ENCODE data around the gene SASH3.
"Not testable (repeated sequence)": the region's sequence is repeated elsewhere in the genome, so short reads cannot be mapped to it uniquely, and the experiment has no call there.

Gene SASH3

DNA sequence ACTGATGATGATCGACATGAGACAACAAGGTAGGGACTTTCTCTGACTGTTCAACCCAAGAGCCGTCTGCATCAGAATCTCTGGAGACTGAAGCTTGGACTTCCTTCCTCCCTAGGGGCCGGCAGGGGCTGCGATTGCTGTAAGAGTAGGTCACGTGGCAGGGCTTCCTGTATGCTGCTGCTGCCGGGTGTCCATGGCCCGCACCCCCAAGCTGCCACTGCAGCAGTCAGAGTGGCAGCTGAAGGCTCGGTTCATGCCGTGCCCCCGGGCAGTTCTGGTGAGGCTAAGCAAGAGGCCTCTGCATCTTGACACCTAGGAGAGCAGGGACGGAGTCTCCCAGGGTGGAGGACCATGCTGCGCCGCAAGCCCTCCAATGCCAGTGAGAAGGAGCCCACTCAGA is at the start of gene SASH3:
SASH3 (plus strand) TSS at position 203 of the 400 bp plus-strand sequence; CDS start at position 352, 149 bp downstream.
- Mint-ChIP-seq H3K9me3 (no peaks in the 10 kb centered on the region), H3K4me1 (peaks cover 68% of the 10 kb centered on the region), H3K36me3 (peaks cover 48% of the 10 kb centered on the region), H3K27ac (peak within 1 kb of the TSS; percentile 94), H3K4me3 (peak within 1 kb of the TSS; percentile 94), H3K27me3 (no peaks in the 10 kb centered on the region)
- CTCF ChIA-PET, result interaction anchor here (0.7 to 6.1 kb wide), 5 partner anchors 8 to 280 kb away, joined by 3 to 39 read pairs (median 21); no protein-coding TSS in a partner anchor
- DNase-seq, result peak; percentile 81

- H3K27ac Mint-ChIP-seq, result peak overlapping the region; percentile 83
- peaks cover 65% of the 10 kb centered on the region for H3K4me1 Mint-ChIP-seq
- no peak for DNase-seq
These were observed 48.5 kb upstream of the SASH3 start for GRCh38 chrX:129731228-129731627.

GRCh38 chrX:129732857-129733256 is 46.9 kb upstream of the SASH3 start:
- no peak overlapping the region for H3K4me3 Mint-ChIP-seq
- no peak for DNase-seq
- H3K27me3 Mint-ChIP-seq, result no peaks in the 10 kb centered on the region
- H3K9me3 Mint-ChIP-seq, result peaks cover 6% of the 10 kb centered on the region
- H3K4me1 Mint-ChIP-seq, result peaks cover 69% of the 10 kb centered on the region
- no peak overlapping the region for H3K27ac Mint-ChIP-seq
- CTCF ChIA-PET, result no interaction called here
- peaks cover 9% of the 10 kb centered on the region for H3K36me3 Mint-ChIP-seq

More at GRCh38 chrX:129731228-129731627, 48.5 kb upstream of the SASH3 start:
- CTCF ChIA-PET, result no interaction called here
- no peaks in the 10 kb centered on the region for H3K27me3 Mint-ChIP-seq
- H3K9me3 Mint-ChIP-seq, result peaks cover 6% of the 10 kb centered on the region
- H3K36me3 Mint-ChIP-seq, result peaks cover 9% of the 10 kb centered on the region
- H3K4me3 Mint-ChIP-seq, result no peak overlapping the region

- H3K4me3 Mint-ChIP-seq, result no peak overlapping the region
- no peaks in the 10 kb centered on the region for H3K27me3 Mint-ChIP-seq
- H3K27ac Mint-ChIP-seq, result no peak overlapping the region
- CTCF ChIA-PET, result no interaction called here
- H3K36me3 Mint-ChIP-seq, result peaks cover 9% of the 10 kb centered on the region
- peaks cover 74% of the 10 kb centered on the region for H3K4me1 Mint-ChIP-seq
- no peak for DNase-seq
- H3K9me3 Mint-ChIP-seq, result peaks cover 6% of the 10 kb centered on the region
These were observed 46.4 kb upstream of the SASH3 start for GRCh38 chrX:129733335-129733734.

- Mint-ChIP-seq H3K36me3 (peaks cover under 1% of the 10 kb centered on the region), H3K4me1 (peaks cover 63% of the 10 kb centered on the region), H3K27me3 (no peaks in the 10 kb centered on the region), H3K4me3 (no peak overlapping the region), H3K9me3 (peaks cover 3% of the 10 kb centered on the region), H3K27ac (peak overlapping the region; percentile 24)
- DNase-seq, result no peak
- CTCF ChIA-PET, result interaction anchor here (0.7 to 5.5 kb wide), 4 partner anchors 10 to 47 kb away, joined by 3 to 30 read pairs (median 4); no protein-coding TSS in a partner anchor
These were observed 43.3 kb upstream of the SASH3 start for GRCh38 chrX:129736491-129736890.

DNA sequence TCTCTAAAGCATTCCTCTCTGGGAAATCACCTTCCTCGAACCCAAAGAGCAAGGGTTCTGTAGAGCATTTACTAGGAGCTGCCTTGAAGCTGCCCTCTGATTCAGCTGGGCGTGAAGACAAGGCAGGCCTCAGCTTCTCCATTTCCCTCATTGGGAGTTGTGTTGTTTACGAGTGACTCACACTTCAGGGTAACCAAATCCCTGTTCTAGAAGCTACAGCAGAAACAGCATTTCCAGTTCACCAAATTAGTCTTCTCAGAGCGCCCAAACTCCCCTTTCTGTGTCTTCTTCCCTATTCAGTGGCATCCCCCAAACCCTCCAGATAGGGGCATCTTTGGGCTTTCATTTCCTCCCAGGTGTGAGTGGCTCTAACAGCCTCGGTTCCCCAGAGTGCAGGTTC is 41.8 kb upstream of the SASH3 start:
- peaks cover 2% of the 10 kb centered on the region for H3K9me3 Mint-ChIP-seq
- H3K4me3 Mint-ChIP-seq, result no peak overlapping the region
- peaks cover 61% of the 10 kb centered on the region for H3K4me1 Mint-ChIP-seq
- H3K27ac Mint-ChIP-seq, result peak overlapping the region; percentile 52
- DNase-seq, result no peak
- H3K27me3 Mint-ChIP-seq, result no peaks in the 10 kb centered on the region
- CTCF ChIA-PET, result interaction anchor here (1.5 to 5.5 kb wide), 3 partner anchors 12 to 46 kb away, joined by 4 to 30 read pairs (median 6); no protein-coding TSS in a partner anchor
- no peaks in the 10 kb centered on the region for H3K36me3 Mint-ChIP-seq

DNA sequence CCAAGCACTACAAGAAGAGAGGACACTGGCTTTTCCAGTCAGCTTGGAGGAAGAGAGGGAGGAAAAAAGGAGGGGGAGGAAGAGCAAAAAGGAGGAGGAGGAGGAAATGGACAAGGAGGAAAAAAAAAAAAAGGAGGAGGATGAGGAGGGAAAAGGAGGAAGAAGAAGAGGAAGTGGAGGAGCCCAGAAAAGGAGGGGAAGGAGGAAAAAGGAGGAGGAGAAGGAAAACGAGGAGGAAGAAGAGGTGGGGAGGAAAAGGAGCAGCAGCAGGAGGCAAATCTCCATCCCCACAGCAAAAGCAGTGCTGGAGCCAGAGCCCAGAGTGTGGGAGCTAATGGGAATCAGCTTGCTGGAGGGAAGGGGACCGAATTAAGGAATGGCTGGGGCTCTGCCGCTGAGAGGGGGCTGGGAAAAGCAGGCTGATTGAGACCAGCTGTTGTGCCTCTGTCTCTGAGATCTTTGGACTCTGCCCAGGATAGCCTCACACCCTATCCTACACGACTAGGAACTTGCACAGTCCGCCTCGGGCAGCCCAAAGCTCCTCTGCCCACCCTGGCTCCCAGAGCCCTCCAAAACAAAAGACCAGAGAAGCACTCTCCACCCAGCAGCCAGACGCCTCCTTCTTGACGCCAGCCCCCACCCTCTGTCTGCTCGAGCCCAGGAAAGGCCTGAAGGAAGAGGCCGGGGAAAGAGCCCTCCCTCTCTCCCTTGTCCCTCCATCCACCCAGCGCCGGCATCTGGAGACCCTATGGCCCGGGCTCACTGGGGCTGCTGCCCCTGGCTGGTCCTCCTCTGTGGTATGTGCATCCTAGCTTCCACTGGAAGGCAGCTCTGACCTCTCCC is 41.1 kb upstream of the SASH3 start, which contains the start of gene XPNPEP2:
XPNPEP2 (plus strand) TSS at position 514 of the 843 bp plus-strand sequence; CDS start at position 749, 235 bp downstream.
- CTCF ChIA-PET, result interaction anchor here (1.5 to 5.5 kb wide), 3 partner anchors 12 to 45 kb away, joined by 4 to 30 read pairs (median 6); no protein-coding TSS in a partner anchor
- no peaks in the 10 kb centered on the region for H3K27me3 Mint-ChIP-seq
- H3K4me1 Mint-ChIP-seq, result peaks cover 68% of the 10 kb centered on the region
- H3K27ac Mint-ChIP-seq, result peak within 1 kb of the TSS; percentile 52
- no peak within 1 kb of the TSS for H3K4me3 Mint-ChIP-seq
- H3K36me3 Mint-ChIP-seq, result no peaks in the 10 kb centered on the region
- H3K9me3 Mint-ChIP-seq, result peaks cover 2% of the 10 kb centered on the region
- no peak for DNase-seq

DNA sequence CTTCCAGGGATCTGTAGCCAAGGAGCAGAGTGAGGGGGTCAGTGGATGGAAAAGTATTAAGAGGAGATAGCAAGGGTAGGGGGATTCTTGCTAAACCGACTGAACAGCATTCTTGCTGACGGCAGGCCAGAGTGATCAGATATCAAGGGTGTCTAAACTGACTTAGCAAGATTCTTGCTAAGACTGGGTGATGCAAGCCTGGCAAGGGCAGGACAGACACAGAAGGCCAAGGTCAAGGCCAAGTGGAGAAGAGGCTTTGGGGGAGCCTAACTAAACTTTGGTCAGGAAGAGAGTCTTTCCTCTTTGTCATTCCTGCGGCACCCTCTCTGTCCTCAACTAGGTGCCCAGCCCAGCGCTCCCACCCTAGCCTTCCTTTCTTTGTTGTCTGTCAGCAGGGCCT is 40.2 kb upstream of the SASH3 start:
- no peaks in the 10 kb centered on the region for H3K27me3 Mint-ChIP-seq
- no peaks in the 10 kb centered on the region for H3K36me3 Mint-ChIP-seq
- no peak overlapping the region for H3K4me3 Mint-ChIP-seq
- no peaks in the 10 kb centered on the region for H3K9me3 Mint-ChIP-seq
- DNase-seq, result no peak
- H3K4me1 Mint-ChIP-seq, result peaks cover 74% of the 10 kb centered on the region
- H3K27ac Mint-ChIP-seq, result no peak overlapping the region
- CTCF ChIA-PET, result no interaction called here

DNA sequence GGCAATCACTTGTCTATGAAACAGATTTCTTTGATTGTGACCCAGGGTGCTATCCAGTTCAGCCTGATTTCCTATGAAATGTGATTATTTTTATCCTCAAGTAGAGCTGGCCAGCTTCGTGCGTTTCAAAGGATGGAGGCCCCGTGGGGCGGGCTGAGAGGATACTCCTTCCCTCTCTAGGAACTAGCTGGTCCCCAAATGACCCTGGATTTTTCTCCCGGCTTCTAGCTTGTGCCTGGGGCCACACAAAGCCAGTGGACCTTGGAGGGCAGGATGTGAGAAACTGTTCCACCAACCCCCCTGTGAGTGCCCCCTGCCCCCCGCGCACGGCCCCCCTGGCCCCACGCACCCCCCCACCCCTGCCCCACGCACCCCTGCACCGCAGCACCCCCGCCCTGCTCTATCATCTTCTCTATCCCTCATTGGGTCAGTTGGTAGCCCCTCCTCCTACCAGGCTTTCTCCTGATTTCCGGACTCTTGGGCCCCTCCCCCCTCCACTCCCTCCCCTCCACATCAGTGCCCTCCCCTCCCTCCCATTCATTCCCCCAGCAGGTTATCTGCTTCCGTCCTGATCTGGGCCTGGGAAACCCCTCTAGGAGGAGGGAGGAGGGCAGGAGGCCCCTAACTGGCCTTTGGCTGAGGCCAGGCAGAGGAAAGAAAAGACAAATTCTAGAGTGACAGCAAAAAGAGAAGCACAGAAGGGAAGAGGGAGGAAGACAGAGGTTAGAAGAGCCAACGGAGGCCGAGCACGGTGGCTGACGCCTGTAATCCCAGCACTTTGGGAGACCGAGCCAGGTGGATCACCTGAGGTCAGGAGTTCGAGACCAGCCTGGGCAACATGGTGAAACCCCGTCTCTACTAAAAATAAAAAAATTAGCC is 37.6 kb upstream of the SASH3 start:
- H3K27ac Mint-ChIP-seq, result peak overlapping the region; percentile 87
- CTCF ChIA-PET, result interaction anchor here (1.1 kb wide), 1 partner anchor 106 kb away, joined by 3 read pairs; no protein-coding TSS in a partner anchor
- no peaks in the 10 kb centered on the region for H3K27me3 Mint-ChIP-seq
- H3K4me3 Mint-ChIP-seq, result no peak overlapping the region
- H3K9me3 Mint-ChIP-seq, result no peaks in the 10 kb centered on the region
- DNase-seq, result peak; percentile 29
- peaks cover 74% of the 10 kb centered on the region for H3K4me1 Mint-ChIP-seq
- H3K36me3 Mint-ChIP-seq, result no peaks in the 10 kb centered on the region

DNA sequence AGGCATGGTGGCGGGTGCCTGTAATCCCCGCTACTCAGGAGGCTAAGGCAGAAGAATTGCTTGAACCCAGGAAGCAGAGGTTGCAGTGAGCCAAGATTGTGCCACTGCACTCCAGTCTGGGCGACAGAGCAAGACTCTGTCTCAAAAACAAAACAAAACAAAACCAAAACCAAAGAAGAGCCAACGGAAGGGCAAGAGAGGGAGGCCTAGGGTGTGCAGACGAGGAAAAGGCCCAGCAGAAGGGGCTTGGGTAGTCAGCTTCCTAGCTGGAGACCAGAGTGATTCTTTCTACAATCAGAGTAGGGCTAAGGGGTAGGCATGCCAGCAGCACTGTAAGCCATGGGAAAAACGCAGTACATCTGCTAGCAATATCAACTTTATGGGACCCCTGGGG is 37.0 kb upstream of the SASH3 start:
- Mint-ChIP-seq H3K4me1 (peaks cover 70% of the 10 kb centered on the region), H3K27ac (peak overlapping the region; percentile 87)
- peak; percentile 26 for DNase-seq
- H3K36me3 Mint-ChIP-seq, H3K9me3 Mint-ChIP-seq, H3K27me3 Mint-ChIP-seq, H3K4me3 Mint-ChIP-seq: not testable (repeated sequence)
- CTCF ChIA-PET, result interaction anchor here (1.1 kb wide), 1 partner anchor 106 kb away, joined by 3 read pairs; no protein-coding TSS in a partner anchor

DNA sequence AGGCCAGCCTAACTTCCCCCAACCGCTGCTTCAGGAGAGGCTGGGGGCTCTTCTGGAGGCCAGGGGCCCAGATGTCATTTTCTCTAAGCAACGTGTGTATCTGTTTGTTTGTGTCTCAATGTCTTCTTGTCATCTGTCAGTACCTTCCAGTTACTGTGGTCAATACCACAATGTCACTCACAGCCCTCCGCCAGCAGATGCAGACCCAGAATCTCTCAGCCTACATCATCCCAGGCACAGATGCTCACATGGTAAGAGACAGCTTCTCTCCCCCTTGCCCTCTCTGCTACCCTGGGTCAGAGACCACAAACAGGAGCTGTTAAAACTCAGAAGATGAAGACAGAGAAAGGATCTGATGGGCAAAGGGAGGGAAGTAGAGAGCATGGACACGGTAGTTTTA is 35.9 kb upstream of the SASH3 start:
- CTCF ChIA-PET, result interaction anchor here (1.0 to 1.7 kb wide), 4 partner anchors 10 to 80 kb away, joined by 3 to 8 read pairs (median 4); no protein-coding TSS in a partner anchor
- H3K27me3 Mint-ChIP-seq, result no peaks in the 10 kb centered on the region
- H3K36me3 Mint-ChIP-seq, result no peaks in the 10 kb centered on the region
- peak overlapping the region; percentile 33 for H3K4me3 Mint-ChIP-seq
- peaks cover 67% of the 10 kb centered on the region for H3K4me1 Mint-ChIP-seq
- peak overlapping the region; percentile 92 for H3K27ac Mint-ChIP-seq
- DNase-seq, result peak; percentile 27
- no peaks in the 10 kb centered on the region for H3K9me3 Mint-ChIP-seq

GRCh38 chrX:129744861-129745321 is 34.9 kb upstream of the SASH3 start:
- H3K27me3 Mint-ChIP-seq, result no peaks in the 10 kb centered on the region
- H3K36me3 Mint-ChIP-seq, result no peaks in the 10 kb centered on the region
- H3K27ac Mint-ChIP-seq, result peak overlapping the region; percentile 92
- DNase-seq, result peak; percentile 77
- peak overlapping the region; percentile 25 for H3K4me3 Mint-ChIP-seq
- CTCF ChIA-PET, result interaction anchor here (1.4 to 1.7 kb wide), 3 partner anchors 9 to 79 kb away, joined by 3 to 8 read pairs (median 6); no protein-coding TSS in a partner anchor
- H3K4me1 Mint-ChIP-seq, result peaks cover 65% of the 10 kb centered on the region
- no peaks in the 10 kb centered on the region for H3K9me3 Mint-ChIP-seq

- Mint-ChIP-seq H3K4me1 (peaks cover 57% of the 10 kb centered on the region), H3K36me3 (no peaks in the 10 kb centered on the region), H3K27ac (no peak overlapping the region), H3K27me3 (no peaks in the 10 kb centered on the region), H3K4me3 (no peak overlapping the region), H3K9me3 (no peaks in the 10 kb centered on the region)
- DNase-seq, result no peak
- CTCF ChIA-PET, result interaction anchor here (0.6 to 1.4 kb wide), 4 partner anchors 11 to 109 kb away, joined by 3 to 4 read pairs (median 3); no protein-coding TSS in a partner anchor
These were observed 32.9 kb upstream of the SASH3 start for GRCh38 chrX:129746557-129747470.
